ENCODE results near the gene GADD45G. TPM values are rescaled to one million over a fixed set of nuclear protein-coding genes. Genes with fewer than 3 reads are reported as not detected.

Gene GADD45G
- total RNA-seq, 1 donor from 2014 or later: 0.35 TPM

- no peak for DNase-seq (ENCODE audit: extremely low read depth, low read depth, low spot score)
Measured at GRCh38 chr9:89628601-89629000, 23.8 kb downstream of the GADD45G start.

- DNase-seq (ENCODE audit: extremely low read depth, low read depth, low spot score): no peak
Measured at GRCh38 chr9:89629081-89629976, 24.5 kb downstream of the GADD45G start.

GRCh38 chr9:89630508-89630907, 25.7 kb downstream of the GADD45G start:
- no peak for DNase-seq (ENCODE audit: extremely low read depth, low read depth, low spot score)

- DNase-seq (ENCODE audit: extremely low read depth, low read depth, low spot score): no peak
Measured at GRCh38 chr9:89631384-89631783, 26.6 kb downstream of the GADD45G start.

GRCh38 chr9:89632192-89632733, 27.5 kb downstream of the GADD45G start:
- DNase-seq (ENCODE audit: extremely low read depth, low read depth, low spot score): no peak

- no peak for DNase-seq (ENCODE audit: extremely low read depth, low read depth, low spot score)
Measured at GRCh38 chr9:89632736-89633135, 27.9 kb downstream of the GADD45G start.

GRCh38 chr9:89633404-89633803, 28.6 kb downstream of the GADD45G start:
- no peak for DNase-seq (ENCODE audit: extremely low read depth, low read depth, low spot score)

- DNase-seq (ENCODE audit: extremely low read depth, low read depth, low spot score): no peak
Measured at GRCh38 chr9:89633920-89634319, 29.1 kb downstream of the GADD45G start.

GRCh38 chr9:89634995-89635742, 30.4 kb downstream of the GADD45G start:
- no peak for DNase-seq (ENCODE audit: extremely low read depth, low read depth, low spot score)

- no peak for DNase-seq (ENCODE audit: extremely low read depth, low read depth, low spot score)
Measured at GRCh38 chr9:89635816-89636215, 31.0 kb downstream of the GADD45G start.

GRCh38 chr9:89637787-89638186, 33.0 kb downstream of the GADD45G start:
- no peak for DNase-seq (ENCODE audit: extremely low read depth, low read depth, low spot score)

GRCh38 chr9:89638359-89638758, 33.5 kb downstream of the GADD45G start:
- no peak for DNase-seq (ENCODE audit: extremely low read depth, low read depth, low spot score)

GRCh38 chr9:89638893-89639292, 34.1 kb downstream of the GADD45G start:
- DNase-seq (ENCODE audit: extremely low read depth, low read depth, low spot score): no peak

- DNase-seq (ENCODE audit: extremely low read depth, low read depth, low spot score): no peak
Measured at GRCh38 chr9:89639367-89639795, 34.6 kb downstream of the GADD45G start.

- no peak for DNase-seq (ENCODE audit: extremely low read depth, low read depth, low spot score)
Measured at GRCh38 chr9:89639961-89640360, 35.1 kb downstream of the GADD45G start.

GRCh38 chr9:89640361-89640760, 35.5 kb downstream of the GADD45G start:
- DNase-seq (ENCODE audit: extremely low read depth, low read depth, low spot score): no peak

- DNase-seq (ENCODE audit: extremely low read depth, low read depth, low spot score): no peak
Measured at GRCh38 chr9:89640801-89641200, 36.0 kb downstream of the GADD45G start.

- DNase-seq (ENCODE audit: extremely low read depth, low read depth, low spot score): no peak
Measured at GRCh38 chr9:89641980-89642379, 37.2 kb downstream of the GADD45G start.

GRCh38 chr9:89642789-89643188, 38.0 kb downstream of the GADD45G start:
- no peak for DNase-seq (ENCODE audit: extremely low read depth, low read depth, low spot score)

GRCh38 chr9:89646189-89646939, 41.6 kb downstream of the GADD45G start:
- DNase-seq (ENCODE audit: extremely low read depth, low read depth, low spot score): no peak
